Measurements from ENCODE around the gene ACVRL1.
A peak's percentile ranks its signal among the peaks of the same experiment; 100 is the strongest.

Gene ACVRL1

DNA sequence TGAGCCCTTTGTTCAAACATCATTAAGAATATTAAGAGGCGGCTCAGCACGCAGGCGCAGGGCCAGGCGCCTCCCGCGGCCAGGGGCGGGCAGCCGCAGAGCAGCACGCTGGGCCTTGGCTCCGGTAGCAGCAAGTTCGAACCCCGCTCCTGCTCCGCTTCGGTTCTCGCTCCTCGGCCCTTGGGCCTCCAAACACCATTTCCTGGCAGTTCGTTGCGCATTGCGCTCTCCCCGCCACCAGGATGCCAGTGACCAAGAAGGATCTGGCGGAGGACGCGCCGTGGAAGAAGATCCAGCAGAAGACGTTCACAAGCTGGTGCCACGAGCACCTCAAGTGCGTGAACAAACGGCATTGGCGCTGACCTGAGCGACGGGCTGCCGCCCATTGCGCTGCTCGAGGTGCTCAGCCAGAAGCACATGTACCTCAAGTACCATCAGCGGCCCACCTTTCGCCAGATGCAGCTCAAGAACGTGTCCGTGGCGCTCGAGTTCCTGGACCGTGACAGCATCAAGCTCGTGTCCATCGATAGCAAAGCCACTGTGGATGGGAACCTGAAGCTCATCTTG is 6.9 kb upstream of the ACVRL1 start:
- no peak for DNase-seq

DNA sequence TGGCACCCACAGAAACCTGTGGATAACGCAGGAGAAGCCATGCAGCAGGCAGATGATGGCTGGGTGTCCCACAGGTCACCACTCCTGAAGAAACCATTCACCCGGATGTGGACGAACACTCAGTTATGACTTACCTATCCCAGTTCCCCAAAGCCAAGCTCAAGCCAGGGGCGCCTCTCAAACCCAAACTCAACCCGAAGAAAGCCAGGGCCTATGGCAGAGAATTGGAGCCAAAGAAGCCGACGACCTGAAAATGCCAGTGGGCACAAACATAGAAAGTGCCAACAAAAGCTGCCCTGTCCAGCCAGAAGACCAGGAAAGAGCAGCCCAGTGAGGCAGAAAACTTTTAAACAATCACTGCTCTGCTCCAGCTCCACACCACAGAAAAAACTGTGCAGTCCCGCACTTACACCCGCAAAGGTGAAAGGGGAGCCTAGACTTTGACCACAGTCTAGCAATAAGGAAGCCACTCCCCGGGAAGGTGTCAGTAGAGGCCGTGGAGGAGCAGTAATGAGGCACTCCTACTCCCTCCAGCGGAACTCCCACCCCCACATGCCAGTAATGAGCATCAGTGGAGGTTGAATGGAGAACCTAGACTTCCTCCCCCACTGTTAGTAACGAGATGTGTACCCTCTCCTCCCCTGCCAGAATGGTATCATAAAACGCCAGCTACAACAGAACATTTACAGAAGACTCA is 6.0 kb upstream of the ACVRL1 start:
- DNase-seq, result no peak

DNA sequence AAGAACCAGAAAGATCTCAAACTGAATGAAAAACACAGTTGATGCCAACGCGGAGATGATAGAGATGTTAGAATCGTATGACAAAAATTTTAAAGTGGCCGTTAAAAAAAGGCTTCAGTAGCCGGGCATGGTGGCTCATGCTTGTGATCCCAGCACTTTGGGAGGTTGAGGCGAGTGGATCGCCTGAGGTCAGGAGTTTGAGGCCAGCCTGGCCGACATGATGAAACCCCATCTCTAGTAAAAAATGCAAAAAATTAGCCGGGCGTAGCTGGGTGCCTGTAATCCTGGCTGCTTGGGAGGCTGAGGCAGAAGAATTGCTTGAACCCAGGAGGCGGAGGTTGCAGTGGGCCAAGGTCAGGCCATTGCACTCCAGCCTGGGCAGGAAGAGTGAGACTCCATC is 5.4 kb upstream of the ACVRL1 start:
- DNase-seq, result no peak

DNA sequence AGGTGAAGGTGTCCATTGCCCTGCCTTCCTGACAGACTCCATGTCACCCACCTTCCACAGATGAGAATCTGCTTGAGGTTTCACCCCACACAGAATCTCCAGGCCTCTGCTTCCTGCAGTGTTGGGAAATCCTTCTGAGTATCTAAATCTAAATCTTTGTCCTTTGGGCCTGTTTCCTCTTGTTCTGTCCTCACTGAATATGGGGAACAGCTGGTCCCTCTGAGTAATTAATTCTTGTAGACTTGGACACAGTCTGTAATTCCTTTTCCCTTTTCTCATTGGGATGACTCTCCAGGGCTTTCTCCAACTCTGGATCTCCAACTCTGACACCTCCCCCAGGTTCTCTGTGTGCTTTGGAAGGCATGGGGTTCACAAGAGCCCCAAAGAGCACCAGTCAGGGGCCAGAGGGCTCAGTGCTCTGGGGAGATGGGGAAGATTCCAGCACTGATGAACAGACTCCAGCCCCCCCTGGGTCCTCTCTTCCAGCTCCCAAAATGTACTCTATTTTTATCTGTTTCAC is 2.3 kb upstream of the ACVRL1 start:
- DNase-seq, result peak; percentile 48

DNA sequence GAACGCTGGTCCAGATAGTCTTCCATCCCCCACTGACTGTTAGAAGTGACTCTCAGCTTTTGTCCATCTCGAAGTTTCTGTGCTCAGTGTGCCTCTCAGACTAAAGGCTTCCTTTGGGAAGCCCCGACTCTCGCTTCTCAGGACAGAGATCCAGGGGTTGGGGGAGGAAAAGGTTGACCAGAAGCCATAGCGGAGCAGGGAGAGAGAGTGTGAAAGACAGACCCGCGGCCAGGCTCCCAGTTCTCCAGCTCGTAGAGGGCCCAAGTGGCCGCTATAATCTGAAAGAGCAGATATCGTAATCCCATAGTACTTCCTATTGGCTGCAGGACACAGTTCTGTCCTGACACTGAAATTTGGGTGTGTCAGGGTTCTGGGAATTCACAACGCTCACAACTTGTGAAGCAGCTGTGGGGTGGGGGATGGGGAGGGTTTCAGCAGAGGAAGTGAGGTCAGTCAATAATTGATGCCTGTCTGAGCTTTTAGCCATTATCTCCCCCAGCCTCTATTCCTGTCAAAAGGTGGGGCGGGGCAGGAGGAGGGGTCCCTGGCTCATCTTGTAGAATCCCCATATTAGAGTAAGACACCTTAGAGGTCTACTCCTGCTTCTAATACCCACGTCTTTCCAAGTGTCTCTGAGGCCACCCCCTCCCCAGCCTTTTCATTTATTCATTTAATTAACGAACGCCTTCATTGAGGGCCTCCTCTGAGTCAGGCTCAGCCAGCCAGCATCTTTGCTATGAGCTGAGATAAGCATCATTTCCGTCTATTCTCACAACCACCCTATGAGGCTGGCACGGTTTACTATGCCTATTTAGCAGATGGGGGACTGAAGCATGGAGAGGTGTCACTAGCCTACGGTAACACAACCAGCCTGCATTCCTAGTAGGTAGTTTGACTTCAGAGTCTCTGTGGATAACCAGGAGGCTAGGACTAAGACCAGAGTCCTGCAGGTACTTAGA is 1.6 kb upstream of the ACVRL1 start:
- peak; percentile 59 for DNase-seq

GRCh38 chr12:51906430-51907082 is 748 bp upstream of the ACVRL1 start:
- no peak for DNase-seq

- no peak for DNase-seq
Measured at GRCh38 chr12:51907856-51908425, 637 bp downstream of the ACVRL1 start.

GRCh38 chr12:51908876-51909592 is 1.7 kb downstream of the ACVRL1 start:
- no peak for DNase-seq

GRCh38 chr12:51910168-51910567 is 2.9 kb downstream of the ACVRL1 start:
- no peak for DNase-seq

DNA sequence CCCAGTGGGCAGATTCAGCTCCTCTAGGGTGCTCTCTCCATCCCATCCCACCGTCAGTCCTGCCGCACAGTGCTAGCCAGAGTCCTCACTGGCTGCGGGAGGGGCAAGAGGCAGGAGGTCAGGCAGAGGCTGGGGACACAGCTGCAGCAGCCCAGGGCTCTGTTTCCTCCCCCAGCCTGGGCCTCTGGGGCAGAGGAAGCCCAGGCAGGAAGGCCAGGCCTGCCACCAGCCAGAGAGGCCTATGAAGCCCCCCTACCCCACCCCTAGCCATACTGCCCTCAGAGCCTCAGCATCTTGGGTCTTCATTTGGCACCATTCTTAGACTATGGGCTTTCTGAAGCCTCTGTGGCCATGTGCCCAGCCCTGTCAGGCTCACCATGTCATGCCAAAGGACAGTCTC is 3.4 kb downstream of the ACVRL1 start:
- DNase-seq, result no peak

- peak; percentile 45 for DNase-seq
Measured at GRCh38 chr12:51911307-51911706, 4.0 kb downstream of the ACVRL1 start.

- peak; percentile 77 for DNase-seq
Measured at GRCh38 chr12:51911788-51912711, 4.7 kb downstream of the ACVRL1 start.

DNA sequence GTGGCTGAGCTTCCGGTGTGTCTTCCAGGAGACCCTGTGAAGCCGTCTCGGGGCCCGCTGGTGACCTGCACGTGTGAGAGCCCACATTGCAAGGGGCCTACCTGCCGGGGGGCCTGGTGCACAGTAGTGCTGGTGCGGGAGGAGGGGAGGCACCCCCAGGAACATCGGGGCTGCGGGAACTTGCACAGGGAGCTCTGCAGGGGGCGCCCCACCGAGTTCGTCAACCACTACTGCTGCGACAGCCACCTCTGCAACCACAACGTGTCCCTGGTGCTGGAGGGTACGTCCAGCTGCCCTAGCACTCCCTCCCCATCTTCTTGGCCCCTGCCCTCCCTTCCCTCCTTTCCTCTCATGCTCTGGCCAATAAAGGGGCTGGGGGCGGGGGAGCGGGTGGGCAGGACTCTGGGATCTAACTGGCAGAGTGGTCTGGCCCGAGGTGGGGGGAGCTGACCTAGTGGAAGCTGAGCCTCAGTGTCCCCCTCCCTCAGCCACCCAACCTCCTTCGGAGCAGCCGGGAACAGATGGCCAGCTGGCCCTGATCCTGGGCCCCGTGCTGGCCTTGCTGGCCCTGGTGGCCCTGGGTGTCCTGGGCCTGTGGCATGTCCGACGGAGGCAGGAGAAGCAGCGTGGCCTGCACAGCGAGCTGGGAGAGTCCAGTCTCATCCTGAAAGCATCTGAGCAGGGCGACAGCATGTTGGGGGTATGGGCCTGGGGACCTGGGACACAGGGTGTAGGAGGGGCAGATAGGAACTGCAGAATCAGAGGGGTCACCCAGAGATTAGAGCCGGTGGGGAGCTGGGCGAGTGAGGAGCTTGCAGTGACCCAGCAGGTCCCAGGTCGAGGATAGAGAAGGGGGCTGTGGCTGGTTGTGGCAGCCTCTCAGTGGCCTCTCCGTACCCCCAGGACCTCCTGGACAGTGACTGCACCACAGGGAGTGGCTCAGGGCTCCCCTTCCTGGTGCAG is 6.0 kb downstream of the ACVRL1 start:
- no peak for DNase-seq

GRCh38 chr12:51914034-51914923 is 7.0 kb downstream of the ACVRL1 start:
- DNase-seq, result no peak

- DNase-seq, result peak; percentile 9
Measured at GRCh38 chr12:51915003-51915625, 7.8 kb downstream of the ACVRL1 start.

DNA sequence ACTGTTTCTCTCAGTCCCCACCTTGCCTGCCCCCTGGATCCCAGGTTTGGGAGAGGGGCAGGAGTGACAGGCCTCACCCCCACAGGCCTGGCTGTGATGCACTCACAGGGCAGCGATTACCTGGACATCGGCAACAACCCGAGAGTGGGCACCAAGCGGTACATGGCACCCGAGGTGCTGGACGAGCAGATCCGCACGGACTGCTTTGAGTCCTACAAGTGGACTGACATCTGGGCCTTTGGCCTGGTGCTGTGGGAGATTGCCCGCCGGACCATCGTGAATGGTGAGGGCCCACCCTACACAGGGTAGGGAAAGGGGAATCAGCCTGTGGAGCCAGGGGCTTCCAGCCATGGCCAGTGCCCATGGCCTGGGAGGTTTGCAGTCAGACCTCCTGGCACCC is 8.6 kb downstream of the ACVRL1 start:
- no peak for DNase-seq

DNA sequence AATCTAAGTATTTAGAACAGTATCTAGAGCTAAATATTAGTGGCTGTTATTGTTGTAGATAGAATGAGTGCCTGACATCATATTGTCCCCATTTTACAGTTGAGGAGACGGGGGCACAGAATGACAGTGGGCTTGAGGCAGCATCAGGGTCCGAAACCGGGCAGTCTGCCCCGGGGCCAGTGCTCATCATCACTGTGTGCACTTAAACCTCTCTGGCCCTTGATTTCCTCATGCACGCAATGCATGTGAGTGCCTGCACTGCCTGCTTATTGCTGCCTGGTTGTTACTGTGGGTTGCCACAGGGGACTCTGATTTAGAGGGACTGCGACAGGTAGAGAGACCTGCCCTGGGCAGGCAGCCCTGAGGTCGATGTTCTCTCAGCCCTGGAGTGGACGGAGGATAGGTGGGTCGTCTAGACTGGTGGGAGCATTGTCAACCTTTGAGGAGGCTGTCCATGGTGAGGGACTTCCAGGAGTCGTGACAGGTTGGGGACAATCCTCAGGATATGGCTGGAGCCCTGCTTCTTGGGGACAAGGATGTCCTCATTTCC is 9.8 kb downstream of the ACVRL1 start:
- DNase-seq, result no peak
